HEK293T (cell line): ENCODE results near the gene PXMP2.

Experiments
- CTCF ChIA-PET: fragments of 350-600 bp; formaldehyde crosslinking; extraction: SDS; loops from one replicate; lab custom pipeline; 2021; ENCODE audit warnings: antibody characterized with exemption, inconsistent platforms; lab: Yijun Ruan, JAX
- POLR2A ChIA-PET: fragments of 350-600 bp; formaldehyde crosslinking; extraction: SDS; loops from one replicate; lab custom pipeline; 2020; ENCODE audit warnings: antibody characterized with exemption, inconsistent platforms; lab: Yijun Ruan, JAX
- DNase-seq: peaks from one replicate; pipeline ENCODE4 v3.0.0; 2012; ENCODE audit warnings: mixed read lengths; ENCODE audit errors: extremely low spot score
- ARNT ChIP-seq: fragments of 450-650 bp; IDR thresholded peaks from 2 replicates; pipeline ENCODE4 v1.6.1; 2017; ENCODE audit warnings: mild to moderate bottlenecking
- BHLHE40 ChIP-seq: fragments of 450-650 bp; IDR thresholded peaks from 2 replicates; pipeline ENCODE4 v1.6.1; 2016; ENCODE audit warnings: mild to moderate bottlenecking, moderate library complexity, borderline replicate concordance
- CTBP1 ChIP-seq: fragments of 450-650 bp; IDR thresholded peaks from 2 replicates; pipeline ENCODE4 v1.6.1; 2016; ENCODE audit warnings: borderline replicate concordance
- ELF4 ChIP-seq: fragments of 450-650 bp; IDR thresholded peaks from 2 replicates; pipeline ENCODE4 v1.6.1; 2017; ENCODE audit warnings: antibody characterized with exemption
- FOXA1 ChIP-seq: fragments of 450-650 bp; IDR thresholded peaks from 2 replicates; pipeline ENCODE4 v1.6.1; 2016; ENCODE audit warnings: mild to moderate bottlenecking
- FOXK2 ChIP-seq: fragments of 450-650 bp; IDR thresholded peaks from 2 replicates; pipeline ENCODE4 v1.6.1; 2016; ENCODE audit warnings: mild to moderate bottlenecking
- FOXM1 ChIP-seq: fragments of 450-650 bp; IDR thresholded peaks from 2 replicates; pipeline ENCODE4 v1.6.1; 2017; ENCODE audit warnings: mild to moderate bottlenecking, borderline replicate concordance
- HDGF ChIP-seq: fragments of 450-650 bp; IDR thresholded peaks from 2 replicates; pipeline ENCODE4 v1.6.1; 2017; ENCODE audit warnings: antibody characterized with exemption, borderline replicate concordance
- L3MBTL2 ChIP-seq: fragments of 450-650 bp; conservative IDR thresholded peaks from 2 replicates; pipeline ENCODE4 v1.6.1; 2016; ENCODE audit warnings: mild to moderate bottlenecking
- LEF1 ChIP-seq: fragments of 450-650 bp; IDR thresholded peaks from 2 replicates; pipeline ENCODE4 v1.6.1; 2017; ENCODE audit warnings: mild to moderate bottlenecking, borderline replicate concordance
- NFRKB ChIP-seq: fragments of 450-650 bp; IDR thresholded peaks from 2 replicates; pipeline ENCODE4 v1.6.1; 2016; ENCODE audit warnings: mild to moderate bottlenecking, moderate library complexity
- SP1 ChIP-seq: fragments of 450-650 bp; IDR thresholded peaks from 2 replicates; pipeline ENCODE4 v1.6.1; 2017
- SUZ12 ChIP-seq: fragments of 450-650 bp; IDR thresholded peaks from 2 replicates; pipeline ENCODE4 v1.6.1; 2016; ENCODE audit warnings: mild to moderate bottlenecking
- TARDBP ChIP-seq: fragments of 450-650 bp; IDR thresholded peaks from 2 replicates; pipeline ENCODE4 v1.6.1; 2016
- ZNF384 ChIP-seq: fragments of 450-650 bp; IDR thresholded peaks from 2 replicates; pipeline ENCODE4 v1.6.1; 2016
- TF ChIP-seq, protein P1 (sequence below): fragments of 450-650 bp; IDR thresholded peaks from 2 replicates; pipeline ENCODE4 v1.6.1; 2016

Gene PXMP2

DNA sequence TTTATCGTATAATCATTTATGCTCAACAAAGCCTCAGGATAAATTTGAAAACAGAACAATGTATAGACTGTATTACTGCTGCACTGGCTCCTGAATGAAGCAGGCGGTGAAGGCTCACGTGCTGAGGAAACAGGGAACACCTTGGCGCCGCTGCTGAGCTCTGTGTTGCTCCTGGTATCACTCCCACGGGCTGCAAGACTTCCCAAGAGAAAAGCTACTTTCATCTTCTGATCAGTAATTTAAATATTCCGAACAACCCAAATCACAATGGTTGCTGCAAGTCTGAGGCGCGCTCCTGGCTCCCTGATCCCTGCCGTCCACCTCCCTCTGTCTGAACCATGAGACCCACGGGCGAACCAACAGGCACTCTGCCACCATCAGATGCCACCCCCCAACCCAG lies 39.0 kb downstream of the PXMP2 start:
- CTCF ChIA-PET: no interaction called here
- DNase-seq: no peak
- TF ChIP-seq ZNF384: no peak
- no peak for TF ChIP-seq TARDBP
- POLR2A ChIA-PET: no interaction called here

DNA sequence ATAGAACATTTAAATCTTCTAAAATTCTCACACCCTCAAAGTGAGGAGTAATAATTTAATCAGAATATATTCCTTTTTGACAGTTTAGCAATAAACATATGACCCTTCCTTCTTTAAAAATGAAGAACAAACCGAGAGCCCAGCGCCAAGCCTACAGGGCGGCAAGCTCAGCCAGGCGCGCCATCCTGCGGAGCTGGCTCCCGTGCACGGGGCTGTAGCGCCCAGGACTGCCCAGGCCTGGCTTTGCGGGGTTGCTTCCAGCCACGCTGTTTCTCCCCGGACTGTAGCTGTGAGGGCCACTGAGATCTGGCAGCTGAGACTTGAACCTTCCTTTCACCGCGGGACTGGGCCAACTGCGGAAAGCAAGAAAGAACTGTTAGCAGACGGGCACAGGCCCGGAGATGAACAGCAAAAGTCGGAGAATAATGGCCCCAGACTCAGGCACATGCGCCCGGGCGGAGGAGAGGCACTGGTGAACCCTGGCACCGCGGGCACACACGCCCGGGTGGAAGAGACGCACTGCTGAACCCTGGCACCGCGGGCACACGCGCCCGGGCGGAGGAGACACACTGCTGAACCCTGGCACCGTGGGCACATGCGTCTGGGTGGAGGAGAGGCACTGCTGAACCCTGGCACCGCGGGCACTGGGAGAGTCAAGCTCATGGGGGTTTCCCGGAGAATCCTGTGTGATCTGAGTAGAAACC lies 39.9 kb downstream of the PXMP2 start:
- CTCF ChIA-PET: no interaction called here
- POLR2A ChIA-PET: no interaction called here
- DNase-seq: no peak
- TF ChIP-seq CTBP1 (no peak), SP1 (no peak), FOXK2 (no peak), L3MBTL2 (no peak), LEF1 (no peak), BHLHE40 (no peak), ARNT (no peak), SUZ12 (no peak), ZNF384 (no peak), TARDBP (no peak), FOXM1 (no peak), HDGF (no peak), FOXA1 (no peak), NFRKB (no peak)
- TF ChIP-seq, protein P1, sequence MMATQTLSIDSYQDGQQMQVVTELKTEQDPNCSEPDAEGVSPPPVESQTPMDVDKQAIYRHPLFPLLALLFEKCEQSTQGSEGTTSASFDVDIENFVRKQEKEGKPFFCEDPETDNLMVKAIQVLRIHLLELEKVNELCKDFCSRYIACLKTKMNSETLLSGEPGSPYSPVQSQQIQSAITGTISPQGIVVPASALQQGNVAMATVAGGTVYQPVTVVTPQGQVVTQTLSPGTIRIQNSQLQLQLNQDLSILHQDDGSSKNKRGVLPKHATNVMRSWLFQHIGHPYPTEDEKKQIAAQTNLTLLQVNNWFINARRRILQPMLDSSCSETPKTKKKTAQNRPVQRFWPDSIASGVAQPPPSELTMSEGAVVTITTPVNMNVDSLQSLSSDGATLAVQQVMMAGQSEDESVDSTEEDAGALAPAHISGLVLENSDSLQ: no peak

DNA sequence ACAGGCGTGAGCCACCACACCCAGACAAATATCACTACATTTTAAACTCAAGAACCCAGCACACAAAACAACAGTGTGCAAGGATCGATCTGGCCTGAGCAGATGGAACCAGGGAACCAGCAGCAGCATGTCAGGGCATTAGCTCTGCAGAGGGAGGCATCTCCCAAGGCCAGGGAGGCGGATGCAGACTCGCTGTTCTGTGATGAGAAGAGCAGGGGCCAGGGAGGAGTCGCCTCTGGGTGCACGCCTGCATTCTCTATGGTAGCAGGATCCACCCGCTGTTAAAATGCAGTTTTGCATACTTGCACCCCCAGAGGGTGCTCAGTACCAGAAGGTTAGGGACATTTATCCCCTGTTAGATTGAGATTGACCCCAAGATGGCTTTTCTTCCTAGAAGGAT lies 41.1 kb downstream of the PXMP2 start:
- ChIA-PET POLR2A (no interaction called here), CTCF (no interaction called here)
- DNase-seq: no peak
- no peak for TF ChIP-seq SUZ12
- no peak for TF ChIP-seq SP1
- no peak for TF ChIP-seq HDGF
- no peak for TF ChIP-seq FOXK2

DNA sequence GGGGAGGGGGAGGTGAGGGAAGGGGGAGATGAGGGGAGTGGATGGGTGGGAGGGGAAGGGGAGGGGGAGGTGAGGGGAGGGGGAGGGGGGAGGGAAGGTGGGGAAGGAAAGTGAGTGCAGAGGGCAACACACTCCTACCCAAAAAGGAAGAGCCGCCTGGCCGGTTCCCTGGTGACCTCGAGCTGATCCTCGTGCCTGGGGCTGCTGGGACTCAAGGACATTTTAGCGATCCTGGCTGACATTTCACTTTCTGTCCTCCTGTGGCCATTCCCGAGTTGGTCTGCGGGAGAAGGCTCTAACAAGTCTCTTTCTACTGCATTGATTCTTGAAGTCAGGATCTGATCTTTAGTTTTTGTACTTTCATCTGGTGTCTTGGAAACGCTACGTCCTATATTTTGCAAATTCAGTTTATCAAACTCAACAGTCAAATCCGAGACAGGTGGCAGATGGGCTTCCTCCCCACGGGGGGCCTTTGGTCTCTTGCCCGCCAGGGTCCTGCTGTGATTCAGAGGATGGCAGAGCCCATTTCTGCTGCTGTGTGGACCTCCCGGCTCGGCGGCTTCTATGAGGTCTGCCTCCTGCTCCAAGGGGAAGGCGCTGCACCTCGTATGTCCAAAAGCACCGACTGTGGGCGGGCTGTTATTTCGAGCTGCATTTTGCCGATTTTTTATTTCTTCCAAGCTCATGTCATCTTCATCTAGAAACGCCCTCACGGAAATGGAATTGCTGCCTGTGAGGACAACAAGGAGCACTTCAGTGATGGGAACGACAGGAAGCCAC lies 42.3 kb downstream of the PXMP2 start:
- CTCF ChIA-PET: no interaction called here
- POLR2A ChIA-PET: no interaction called here

DNA sequence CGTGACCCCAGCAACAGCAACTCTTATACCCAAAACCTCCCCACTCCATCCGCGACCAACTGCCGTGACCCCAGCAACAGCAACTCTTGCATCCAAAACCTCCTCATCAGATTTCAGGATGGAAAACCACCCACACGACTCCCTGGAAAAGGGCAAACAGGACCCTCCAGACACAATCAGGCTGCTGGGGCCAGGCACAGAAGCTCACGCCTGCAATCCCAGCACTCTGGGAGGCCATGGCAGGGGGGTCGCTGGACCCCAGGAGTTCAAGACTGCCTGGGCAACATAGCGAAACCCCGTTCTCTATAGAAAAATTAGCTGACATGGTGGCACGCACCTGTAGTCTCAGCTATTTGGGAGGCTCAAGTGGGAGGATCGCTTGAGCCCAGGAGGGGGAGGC lies 43.0 kb downstream of the PXMP2 start:
- ChIA-PET CTCF (no interaction called here), POLR2A (interaction anchor here (0.9 kb wide), 1 partner anchor 11 kb away, joined by 3 read pairs; no protein-coding TSS in a partner anchor)
- TF ChIP-seq CTBP1 (no peak), TARDBP (no peak), ELF4 (no peak), ARNT (no peak), NFRKB (no peak), FOXM1 (no peak), FOXA1 (no peak), SP1 (no peak), HDGF (no peak), SUZ12 (no peak), LEF1 (no peak), FOXK2 (no peak), BHLHE40 (no peak), ZNF384 (no peak)
- TF ChIP-seq, protein P1: no peak
- DNase-seq: no peak

More for the DNA sequence above, 42.3 kb downstream of the PXMP2 start:
- DNase-seq: no peak
- no peak for TF ChIP-seq ARNT

DNA sequence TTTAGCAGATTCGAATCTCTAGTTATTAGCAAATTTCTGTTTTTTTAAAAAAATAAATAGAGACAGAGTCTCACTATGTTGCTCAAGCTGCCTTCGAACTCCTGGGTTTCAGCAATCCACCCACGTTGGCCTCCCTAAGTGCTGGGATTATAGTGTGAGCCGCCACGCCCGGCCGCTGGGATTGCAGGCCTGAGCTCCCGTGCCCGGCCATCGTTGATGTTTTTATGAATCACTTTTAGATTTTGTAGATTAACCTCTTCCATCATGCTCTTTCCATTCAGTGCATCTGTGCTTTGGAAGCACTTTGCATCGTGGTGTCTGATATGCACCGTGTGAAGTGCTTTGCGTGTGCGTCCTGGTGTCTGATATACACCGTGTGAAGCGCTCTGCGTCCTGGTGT lies 44.2 kb downstream of the PXMP2 start:
- TF ChIP-seq ZNF384 (no peak), CTBP1 (no peak), ARNT (no peak), BHLHE40 (no peak), TARDBP (no peak), FOXK2 (no peak), L3MBTL2 (no peak)
- ChIA-PET POLR2A (interaction anchor here (0.9 kb wide), 1 partner anchor 21 kb away, joined by 3 read pairs; the partner anchor contains the start of gene PGAM5), CTCF (no interaction called here)
- DNase-seq: no peak

DNA sequence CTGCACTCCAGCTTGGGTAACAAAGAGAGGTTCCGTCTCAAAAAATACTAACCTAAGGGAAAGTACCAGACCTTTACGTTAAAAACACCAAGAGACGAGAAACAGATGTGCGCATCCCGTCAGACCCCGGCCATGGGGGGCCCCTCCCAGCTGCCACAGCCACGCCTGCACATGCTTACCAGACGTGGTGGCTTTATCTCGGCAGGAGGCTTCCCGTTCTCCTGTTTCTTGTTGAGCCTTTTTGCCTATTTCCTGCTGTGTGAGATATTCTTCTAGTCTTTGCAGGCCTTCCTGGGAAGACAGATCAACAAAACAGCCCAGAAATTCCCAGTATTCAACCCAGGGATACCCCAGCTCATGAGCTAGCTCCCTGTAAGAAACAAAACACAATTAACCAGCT lies 46.8 kb downstream of the PXMP2 start:
- DNase-seq: no peak
- POLR2A ChIA-PET: no interaction called here
- CTCF ChIA-PET: no interaction called here
- TF ChIP-seq FOXK2 (no peak), FOXA1 (no peak), ZNF384 (no peak), ELF4 (no peak), CTBP1 (no peak), FOXM1 (no peak), ARNT (no peak)

DNA sequence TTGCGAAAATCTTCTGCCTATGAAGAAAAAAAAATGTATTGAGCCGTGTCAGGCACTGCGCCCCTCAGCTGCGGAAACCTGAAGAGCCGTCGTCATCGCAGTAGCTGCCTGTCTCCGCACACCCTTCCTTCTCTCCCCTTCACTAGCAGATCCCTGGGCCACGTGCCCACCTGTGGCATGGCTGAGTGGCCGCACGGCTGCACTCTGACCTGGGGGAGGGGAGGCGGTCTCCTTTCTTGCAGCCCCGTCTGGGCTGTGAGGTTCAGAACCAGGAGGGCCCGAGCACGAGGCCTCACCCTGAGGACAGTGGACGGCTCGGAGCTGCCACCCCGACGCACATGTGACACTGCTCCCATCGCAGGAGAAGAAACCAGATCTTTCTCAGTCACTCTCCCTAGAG lies 48.1 kb downstream of the PXMP2 start:
- TF ChIP-seq, protein P1: no peak
- TF ChIP-seq SP1 (no peak), L3MBTL2 (no peak), ZNF384 (no peak), TARDBP (no peak), LEF1 (no peak), ELF4 (no peak), CTBP1 (no peak), FOXA1 (no peak), SUZ12 (no peak), NFRKB (no peak), HDGF (no peak), FOXM1 (no peak), ARNT (no peak), BHLHE40 (no peak), FOXK2 (no peak)
- ChIA-PET POLR2A (no interaction called here), CTCF (no interaction called here)
- no peak for DNase-seq
